ENCODE data around the gene DCXR. TPM values are rescaled to one million over a fixed set of nuclear protein-coding genes. Genes with fewer than 3 reads are reported as not detected.

DCXR gene
- total and polyA plus RNA-seq, 2 of the 4 experiments (the other 2 are of a cell fraction), result 36.6 to 139 TPM

- H4K8ac ChIP-seq (ENCODE audit: low read depth in 2 of 2, low read length in 2 of 2), result no peak overlapping the region
- 93% methylated on average over 3 of the region's 9 CpGs; no CpG with 5 or more reads in 1 of the 2 experiments for WGBS, 2 experiments (ENCODE audit: extremely low coverage in 2 of 2, insufficient read length in 1 of 2)
- H3K56ac ChIP-seq (ENCODE audit: extremely low read depth, insufficient read depth, low read length), result no peak overlapping the region
- no peak overlapping the region for H3K18ac ChIP-seq (ENCODE audit: low read depth, low read length)
- H4K5ac ChIP-seq (ENCODE audit: low read depth, low read length), result no peak overlapping the region
- DNase-seq (no peak), ATAC-seq (ENCODE audit: low read depth) (no peak)
- no peak overlapping the region for H2BK5ac ChIP-seq (ENCODE audit: low read depth, low read length, poor library complexity, severe bottlenecking)
- BruUV-seq (replicated peaks), result no TSS peak
- no peak overlapping the region for H3K23ac ChIP-seq (ENCODE audit: low read depth, low read length)
- no peak overlapping the region for H2BK120ac ChIP-seq (ENCODE audit: low read depth, low read length)
- no peak overlapping the region for H2AFZ ChIP-seq (replicated peaks; ENCODE audit: low read length, poor library complexity)
- no peak for TF ChIP-seq FOS (IDR thresholded peaks at IDR 0.05; ENCODE audit: low read depth, low read length)
- TF ChIP-seq BHLHE40 (IDR thresholded peaks at IDR 0.05; ENCODE audit: low read depth, low read length), result no peak
- no peak for TF ChIP-seq POLR2A (IDR thresholded peaks at IDR 0.05; ENCODE audit: low read depth, low read length)
- TF ChIP-seq MAFK (IDR thresholded peaks at IDR 0.05; ENCODE audit: low read depth, low read length), result no peak
- no peak for TF ChIP-seq RAD21 (IDR thresholded peaks at IDR 0.05; ENCODE audit: low read length)
- no peak for TF ChIP-seq RCOR1 (IDR thresholded peaks at IDR 0.05; ENCODE audit: insufficient replicate concordance, low read length)
- no peak for TF ChIP-seq MXI1 (IDR thresholded peaks at IDR 0.05; ENCODE audit: borderline replicate concordance, low read depth, low read length)
- no peak for TF ChIP-seq SMC3 (IDR thresholded peaks at IDR 0.05; ENCODE audit: low read depth, low read length)
- TF ChIP-seq NFE2L2 (IDR thresholded peaks at IDR 0.05; ENCODE audit: low read depth, low read length), result no peak
- TF ChIP-seq MAZ (IDR thresholded peaks at IDR 0.05; ENCODE audit: borderline replicate concordance, low read depth, low read length), result no peak
- no peak for TF ChIP-seq RFX5 (IDR thresholded peaks at IDR 0.05; ENCODE audit: low read depth, low read length)
- TF ChIP-seq CHD1 (IDR thresholded peaks at IDR 0.05; ENCODE audit: low read depth, low read length), result no peak
- no peak for TF ChIP-seq CTCF (conservative IDR thresholded peaks at IDR 0.05; ENCODE audit: low read depth, low read length)
- no peak for TF ChIP-seq CEBPB (IDR thresholded peaks at IDR 0.05; ENCODE audit: low read depth, low read length)
- TF ChIP-seq, protein P1, sequence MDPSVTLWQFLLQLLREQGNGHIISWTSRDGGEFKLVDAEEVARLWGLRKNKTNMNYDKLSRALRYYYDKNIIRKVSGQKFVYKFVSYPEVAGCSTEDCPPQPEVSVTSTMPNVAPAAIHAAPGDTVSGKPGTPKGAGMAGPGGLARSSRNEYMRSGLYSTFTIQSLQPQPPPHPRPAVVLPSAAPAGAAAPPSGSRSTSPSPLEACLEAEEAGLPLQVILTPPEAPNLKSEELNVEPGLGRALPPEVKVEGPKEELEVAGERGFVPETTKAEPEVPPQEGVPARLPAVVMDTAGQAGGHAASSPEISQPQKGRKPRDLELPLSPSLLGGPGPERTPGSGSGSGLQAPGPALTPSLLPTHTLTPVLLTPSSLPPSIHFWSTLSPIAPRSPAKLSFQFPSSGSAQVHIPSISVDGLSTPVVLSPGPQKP (IDR thresholded peaks at IDR 0.05; ENCODE audit: borderline replicate concordance, low read depth, low read length), result no peak
- TF ChIP-seq, protein P2, sequence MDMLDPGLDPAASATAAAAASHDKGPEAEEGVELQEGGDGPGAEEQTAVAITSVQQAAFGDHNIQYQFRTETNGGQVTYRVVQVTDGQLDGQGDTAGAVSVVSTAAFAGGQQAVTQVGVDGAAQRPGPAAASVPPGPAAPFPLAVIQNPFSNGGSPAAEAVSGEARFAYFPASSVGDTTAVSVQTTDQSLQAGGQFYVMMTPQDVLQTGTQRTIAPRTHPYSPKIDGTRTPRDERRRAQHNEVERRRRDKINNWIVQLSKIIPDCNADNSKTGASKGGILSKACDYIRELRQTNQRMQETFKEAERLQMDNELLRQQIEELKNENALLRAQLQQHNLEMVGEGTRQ (IDR thresholded peaks at IDR 0.05; ENCODE audit: low read depth, low read length), result no peak
- H3K27ac ChIP-seq (ENCODE audit: insufficient read depth, low read length), result no peak overlapping the region
- no peaks in the 10 kb centered on the region for H3K9me1 ChIP-seq (ENCODE audit: insufficient read depth, low read length)
- no peak overlapping the region for H2AK9ac ChIP-seq (replicated peaks; ENCODE audit: low read depth, low read length, poor library complexity)
- peaks cover 5% of the 10 kb centered on the region for H3K4me1 ChIP-seq (ENCODE audit: control insufficient read depth, insufficient read depth, low read length)
- no peaks in the 10 kb centered on the region for H3K27me3 ChIP-seq (ENCODE audit: control insufficient read depth, insufficient read depth, low read length)
- H2AK5ac ChIP-seq (ENCODE audit: low read depth, low read length), result no peak overlapping the region
- H3K9ac ChIP-seq (ENCODE audit: low read depth, low read length), result no peak overlapping the region
- no peak overlapping the region for H3K4ac ChIP-seq (ENCODE audit: low read depth, low read length)
- peaks cover 0 to 8% of the 10 kb centered on the region in 2 experiments; a peak in 2 of 4 replicates for H3K79me1 ChIP-seq (ENCODE audit: low read depth in 1 of 2, low read length in 2 of 2)
- H4K91ac ChIP-seq (ENCODE audit: insufficient read depth, low read depth, low read length), result no peak overlapping the region
- no peaks in the 10 kb centered on the region; the same call in 1 of the 2 replicates for H4K20me1 ChIP-seq (ENCODE audit: insufficient read depth, low read length)
- POLR2A ChIA-PET (ENCODE audit: unreplicated experiment), result no interaction called here
- CTCF ChIA-PET, result no interaction called here
- no peak overlapping the region for H2BK15ac ChIP-seq (ENCODE audit: low read depth, low read length)
- H3K4me3 ChIP-seq (ENCODE audit: insufficient read depth, low read depth, low read length), result no peak overlapping the region
- no peaks in the 10 kb centered on the region for H3K9me3 ChIP-seq (ENCODE audit: control insufficient read depth, insufficient read depth, low read length)
- intact Hi-C loops (cut with micrococcal nuclease), result no loop called here
- no peak overlapping the region for H2BK20ac ChIP-seq (ENCODE audit: low read depth, low read length)
- dilution Hi-C loops (cut with HindIII; ENCODE audit: low sequenced_read_pairs, unreplicated experiment), result no loop called here
- no peak overlapping the region for H3K4me2 ChIP-seq (ENCODE audit: low read depth, low read length)
- peaks cover 2% of the 10 kb centered on the region for H3K36me3 ChIP-seq (ENCODE audit: control insufficient read depth, insufficient read depth, low read length)
- H3K14ac ChIP-seq (replicated peaks; ENCODE audit: low read depth, low read length), result no peak overlapping the region
- in situ Hi-C loops (cut with MboI; ENCODE audit: low sequenced_read_pairs), result no loop called here
These were observed 8.5 kb downstream of the DCXR start for GRCh38 chr17:82028966-82029365.

All from IMR-90 (cell line).